Caco-2 (cell line): ENCODE results near the gene STK25. TPM values are rescaled to one million over a fixed set of nuclear protein-coding genes. Genes with fewer than 3 reads are reported as not detected.

Experiments
- BruUV-seq: library from RNA; stranded (reverse); fragments of 400-500 nt; replicated peaks from 2 replicates; lab custom pipeline; 2021; lab: Mats Ljungman, UMichigan
- CTCF ChIA-PET: fragments of 300-600 bp; sonication (Branson Sonifier 250); formaldehyde crosslinking; loops from one replicate; lab custom pipeline; 2022; ENCODE audit warnings: antibody characterized with exemption; lab: Charles Lee
- POLR2A ChIA-PET: fragments of 300-600 bp; sonication (Branson Sonifier 250); formaldehyde crosslinking; loops from one replicate; lab custom pipeline; 2022; ENCODE audit warnings: antibody characterized with exemption; lab: Charles Lee
- DNase-seq, 2 experiments: peaks; one replicate each; pipeline versions ENCODE4 v3.0.0 to v3.0.0-alpha.2; 2020 to 2022
- H3K27me3 ChIP-seq: replicated peaks from 2 replicates; pipeline ENCODE4 v1.6.0; 2011; ENCODE audit warnings: low read length; ENCODE audit not compliant: control insufficient read depth, insufficient read depth
- H3K36me3 ChIP-seq: 2 replicates; pipeline ENCODE4 v1.5.1; 2011; ENCODE audit warnings: low read length; ENCODE audit not compliant: control insufficient read depth, insufficient read depth
- H3K4me1 ChIP-seq: fragments of 250-450 bp; sonication (Bioruptor Pico); 2 replicates; pipeline ENCODE4 v1.5.1; 2020; ENCODE audit warnings: mild to moderate bottlenecking
- H3K4me3 ChIP-seq: 2 replicates; pipeline ENCODE4 v1.5.1; 2011; ENCODE audit warnings: low read depth, mild to moderate bottlenecking, control low read depth, low read length
- H3K9me3 ChIP-seq: fragments of 250-450 bp; sonication (Bioruptor Pico); 2 replicates; pipeline ENCODE4 v1.5.1; 2020; ENCODE audit warnings: mild to moderate bottlenecking, moderate library complexity
- H3K27ac Mint-ChIP-seq: one replicate; pipeline ENCODE4 v1.8.0; 2022; ENCODE audit warnings: mixed read lengths; ENCODE audit not compliant: unreplicated experiment
- H3K27me3 Mint-ChIP-seq: one replicate; pipeline ENCODE4 v1.8.0; 2022; ENCODE audit warnings: mixed read lengths; ENCODE audit not compliant: insufficient read depth, unreplicated experiment
- H3K36me3 Mint-ChIP-seq: one replicate; pipeline ENCODE4 v1.8.0; 2022; ENCODE audit warnings: mild to moderate bottlenecking, mixed read lengths; ENCODE audit not compliant: insufficient read depth, unreplicated experiment
- H3K4me1 Mint-ChIP-seq: one replicate; pipeline ENCODE4 v1.8.0; 2022; ENCODE audit warnings: low read depth, mixed read lengths; ENCODE audit not compliant: unreplicated experiment
- H3K4me3 Mint-ChIP-seq: one replicate; pipeline ENCODE4 v1.8.0; 2022; ENCODE audit warnings: mild to moderate bottlenecking, moderate library complexity, mixed read lengths; ENCODE audit not compliant: unreplicated experiment
- H3K9me3 Mint-ChIP-seq: one replicate; pipeline ENCODE4 v1.8.0; 2022; ENCODE audit warnings: mixed read lengths; ENCODE audit not compliant: unreplicated experiment
- intact Hi-C: fragments of 100-400 bp; cut with micrococcal nuclease; formaldehyde crosslinking; loops from one replicate; pipeline ENCODE4 v1.10.0; 2022; ENCODE audit not compliant: unreplicated experiment
- total RNA-seq: library from RNA; stranded (reverse); gene quantifications from 2 replicates; pipeline ENCODE4 v1.2.3, GENCODE V29; 2022
- TF ChIP-seq, protein P1 (sequence below), 2 experiments: fragments of 200-600 bp in 1 of 2; IDR thresholded peaks; 1 replicate in 1 of 2; 2 replicates in 1 of 2; pipeline versions ENCODE4 v1.5.1 to v1.8.0; 2011 to 2022; ENCODE audit warnings: antibody characterized with exemption in 1 of 2, control low read depth in 1 of 2, inconsistent platforms in 1 of 2, low read depth in 1 of 2, low read length in 1 of 2, mild to moderate bottlenecking in 1 of 2, moderate library complexity in 1 of 2; ENCODE audit not compliant: insufficient read depth in 1 of 2, severe bottlenecking in 1 of 2, unreplicated experiment in 1 of 2

STK25 gene
- total RNA-seq, 1 experiment from 2014 or later: 92.6 TPM

DNA sequence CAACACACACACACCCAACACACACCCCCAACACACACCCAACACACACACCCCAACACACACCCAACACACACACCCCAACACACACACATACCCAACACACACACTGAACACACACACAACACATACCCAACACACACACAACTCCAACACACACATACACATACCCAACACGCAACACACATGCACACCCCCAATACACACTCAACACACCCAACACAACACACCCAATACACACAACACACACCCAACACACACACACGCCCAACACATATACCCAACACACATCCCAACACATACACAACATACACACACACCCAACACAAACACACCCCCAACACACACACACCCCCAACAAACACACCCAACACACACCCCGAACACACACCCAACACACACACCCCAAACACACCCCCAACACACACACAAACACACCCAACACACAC is 8.2 kb upstream of the STK25 start:
- CTCF ChIA-PET: no interaction called here
- POLR2A ChIA-PET: no interaction called here

DNA sequence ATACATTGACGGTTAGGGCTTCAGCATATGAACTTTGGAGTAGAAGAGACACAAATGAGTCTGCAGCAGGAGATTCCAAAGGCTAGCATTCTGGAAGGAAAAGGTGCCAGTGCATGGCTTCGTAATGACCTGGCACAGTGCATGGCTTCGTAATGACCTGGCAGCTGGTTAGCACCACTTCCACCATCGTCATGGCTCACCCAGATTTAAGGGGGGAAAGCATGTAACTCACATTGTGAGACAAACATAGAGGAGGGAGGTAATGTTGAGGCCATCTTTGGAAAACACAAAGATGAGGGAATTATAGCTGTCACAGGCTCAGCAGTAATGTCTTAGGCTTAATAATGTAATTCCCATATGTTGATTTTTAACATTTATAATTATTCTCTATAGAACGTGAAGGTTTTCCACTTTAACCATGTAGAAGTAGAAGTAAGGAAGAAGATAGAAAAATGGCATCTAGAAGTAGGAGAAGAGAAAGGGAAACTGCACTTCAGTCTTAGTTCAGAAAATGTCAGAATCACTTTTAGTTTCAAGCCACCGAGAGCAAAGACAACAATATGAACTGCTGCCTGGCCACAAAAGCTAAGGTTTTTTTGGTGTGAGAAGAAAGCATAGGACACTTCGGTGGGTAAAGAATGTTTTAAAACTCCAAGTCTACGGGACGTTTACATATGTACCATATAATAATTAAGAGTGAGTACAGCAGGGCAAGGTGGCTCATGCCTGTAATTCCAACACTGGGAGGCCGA is 6.8 kb upstream of the STK25 start:
- DNase-seq: no peak
- BruUV-seq: no TSS peak
- no peaks in the 10 kb centered on the region for H3K27me3 ChIP-seq
- H3K4me3 Mint-ChIP-seq: no peak overlapping the region
- peaks cover 12% of the 10 kb centered on the region for H3K9me3 Mint-ChIP-seq
- TF ChIP-seq, protein P1, sequence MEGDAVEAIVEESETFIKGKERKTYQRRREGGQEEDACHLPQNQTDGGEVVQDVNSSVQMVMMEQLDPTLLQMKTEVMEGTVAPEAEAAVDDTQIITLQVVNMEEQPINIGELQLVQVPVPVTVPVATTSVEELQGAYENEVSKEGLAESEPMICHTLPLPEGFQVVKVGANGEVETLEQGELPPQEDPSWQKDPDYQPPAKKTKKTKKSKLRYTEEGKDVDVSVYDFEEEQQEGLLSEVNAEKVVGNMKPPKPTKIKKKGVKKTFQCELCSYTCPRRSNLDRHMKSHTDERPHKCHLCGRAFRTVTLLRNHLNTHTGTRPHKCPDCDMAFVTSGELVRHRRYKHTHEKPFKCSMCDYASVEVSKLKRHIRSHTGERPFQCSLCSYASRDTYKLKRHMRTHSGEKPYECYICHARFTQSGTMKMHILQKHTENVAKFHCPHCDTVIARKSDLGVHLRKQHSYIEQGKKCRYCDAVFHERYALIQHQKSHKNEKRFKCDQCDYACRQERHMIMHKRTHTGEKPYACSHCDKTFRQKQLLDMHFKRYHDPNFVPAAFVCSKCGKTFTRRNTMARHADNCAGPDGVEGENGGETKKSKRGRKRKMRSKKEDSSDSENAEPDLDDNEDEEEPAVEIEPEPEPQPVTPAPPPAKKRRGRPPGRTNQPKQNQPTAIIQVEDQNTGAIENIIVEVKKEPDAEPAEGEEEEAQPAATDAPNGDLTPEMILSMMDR (IDR thresholded peaks at IDR 0.05; ENCODE audit: insufficient read depth in 1 of 2, low read depth in 1 of 2, low read length in 1 of 2, severe bottlenecking in 1 of 2, unreplicated experiment in 1 of 2): no peak
- H3K27ac Mint-ChIP-seq: no peak overlapping the region
- no peaks in the 10 kb centered on the region for H3K27me3 Mint-ChIP-seq
- H3K4me1 Mint-ChIP-seq: no peaks in the 10 kb centered on the region
- peaks cover 11% of the 10 kb centered on the region for H3K36me3 Mint-ChIP-seq
- ChIA-PET CTCF (no interaction called here), POLR2A (no interaction called here)
- H3K9me3 ChIP-seq: no peaks in the 10 kb centered on the region
- H3K4me3 ChIP-seq: no peak overlapping the region
- intact Hi-C loops: no loop called here
- H3K4me1 ChIP-seq: no peaks in the 10 kb centered on the region
- H3K36me3 ChIP-seq: no peaks in the 10 kb centered on the region

More for the DNA sequence above, 8.2 kb upstream of the STK25 start:
- Mint-ChIP-seq H3K36me3 (peaks cover 4% of the 10 kb centered on the region), H3K27me3 (no peaks in the 10 kb centered on the region), H3K4me3 (no peak overlapping the region), H3K9me3 (peaks cover 12% of the 10 kb centered on the region), H3K4me1 (no peaks in the 10 kb centered on the region), H3K27ac (no peak overlapping the region)
- no peaks in the 10 kb centered on the region for H3K27me3 ChIP-seq
- intact Hi-C loops: no loop called here
- DNase-seq: no peak
- TF ChIP-seq, protein P1 (IDR thresholded peaks at IDR 0.05; ENCODE audit: insufficient read depth in 1 of 2, low read depth in 1 of 2, low read length in 1 of 2, severe bottlenecking in 1 of 2, unreplicated experiment in 1 of 2): no peak
- no peaks in the 10 kb centered on the region for H3K9me3 ChIP-seq
- no TSS peak for BruUV-seq
- no peak overlapping the region for H3K4me3 ChIP-seq
- no peaks in the 10 kb centered on the region for H3K36me3 ChIP-seq
- no peaks in the 10 kb centered on the region for H3K4me1 ChIP-seq

DNA sequence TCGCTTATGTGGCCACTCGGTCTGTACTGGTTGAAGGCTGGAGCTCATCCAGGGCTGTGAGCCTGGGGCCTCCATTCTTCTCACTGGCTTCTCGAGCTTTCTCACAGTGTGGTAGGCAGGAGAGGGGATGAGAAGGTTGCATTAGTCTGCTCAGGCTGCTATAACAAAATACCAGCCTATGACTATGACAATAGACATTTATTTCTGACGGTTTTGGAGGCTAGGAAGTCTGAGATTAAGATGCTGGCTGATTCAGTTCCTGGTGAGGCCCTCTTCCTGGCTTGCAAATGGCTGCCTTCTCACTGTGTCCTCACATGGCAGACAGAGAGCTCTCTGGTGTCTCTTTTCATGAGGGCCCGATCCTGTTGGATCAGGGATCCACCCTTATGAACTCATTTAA is 6.2 kb upstream of the STK25 start:
- H3K4me3 ChIP-seq: no peak overlapping the region
- intact Hi-C loops: no loop called here
- H3K4me3 Mint-ChIP-seq: no peak overlapping the region
- CTCF ChIA-PET: no interaction called here
- no peaks in the 10 kb centered on the region for H3K27me3 Mint-ChIP-seq
- TF ChIP-seq, protein P1 (IDR thresholded peaks at IDR 0.05; ENCODE audit: insufficient read depth in 1 of 2, low read depth in 1 of 2, low read length in 1 of 2, severe bottlenecking in 1 of 2, unreplicated experiment in 1 of 2): no peak
- no peaks in the 10 kb centered on the region for H3K27me3 ChIP-seq
- peaks cover 12% of the 10 kb centered on the region for H3K9me3 Mint-ChIP-seq
- POLR2A ChIA-PET: no interaction called here
- H3K36me3 Mint-ChIP-seq: peaks cover 11% of the 10 kb centered on the region
- no peaks in the 10 kb centered on the region for H3K4me1 Mint-ChIP-seq
- H3K9me3 ChIP-seq: no peaks in the 10 kb centered on the region
- DNase-seq: no peak
- BruUV-seq: no TSS peak
- H3K36me3 ChIP-seq: no peaks in the 10 kb centered on the region
- no peaks in the 10 kb centered on the region for H3K4me1 ChIP-seq
- H3K27ac Mint-ChIP-seq: no peak overlapping the region
